Kidney epithelial cell (primary cell): ENCODE measurements around the gene OR56A5. TPM values are rescaled to one million over a fixed set of nuclear protein-coding genes. Genes with fewer than 3 reads are reported as not detected.

Experiments used
- DNase-seq: peaks from one replicate; pipeline ENCODE4 v3.0.0-alpha.2; 2010; ENCODE audit warnings: low read depth
- H3K27me3 ChIP-seq: 2 replicates; pipeline ENCODE4 v1.6.0; 2011; ENCODE audit warnings: low read length; ENCODE audit not compliant: control insufficient read depth, insufficient read depth
- H3K36me3 ChIP-seq: 2 replicates; pipeline ENCODE4 v1.5.1; 2011; ENCODE audit warnings: low read length; ENCODE audit not compliant: control insufficient read depth, insufficient read depth
- H3K4me3 ChIP-seq: 2 replicates; pipeline ENCODE4 v1.5.1; 2011; ENCODE audit warnings: low read depth, mild to moderate bottlenecking, control low read depth, low read length
- CTCF ChIP-seq: IDR thresholded peaks from 2 replicates; pipeline ENCODE4 v1.5.1; 2011; ENCODE audit warnings: mild to moderate bottlenecking, moderate library complexity, low read length, control low read depth, inconsistent platforms; ENCODE audit not compliant: insufficient read depth, poor library complexity, severe bottlenecking
- total RNA-seq: library from RNA; depleted of rRNA; stranded (reverse); fragments of >200 nt; gene quantifications from 2 replicates; pipeline ENCODE4 v1.2.3, GENCODE V29; 2015

The OR56A5 gene
- total RNA-seq, 1 donor from 2014 or later: not detected

- Histone ChIP-seq H3K36me3 (no peaks in the 10 kb centered on the region), H3K27me3 (no peaks in the 10 kb centered on the region), H3K4me3 (no peak overlapping the region)
- no peak for TF ChIP-seq CTCF
- DNase-seq: no peak
Measured at GRCh38 chr11:6002202-6002699, 34.0 kb upstream of the OR56A5 start.

GRCh38 chr11:5994791-5995190 lies 26.5 kb upstream of the OR56A5 start:
- no peak for TF ChIP-seq CTCF
- no peaks in the 10 kb centered on the region for H3K27me3 ChIP-seq
- no peak for DNase-seq
- no peaks in the 10 kb centered on the region for H3K36me3 ChIP-seq
- no peak overlapping the region for H3K4me3 ChIP-seq

- H3K27me3 ChIP-seq: no peaks in the 10 kb centered on the region
- H3K36me3 ChIP-seq: no peaks in the 10 kb centered on the region
- TF ChIP-seq CTCF: peak; percentile 65
- no peak for DNase-seq
- no peak overlapping the region for H3K4me3 ChIP-seq
Measured at GRCh38 chr11:5992604-5993251, 24.4 kb upstream of the OR56A5 start.

GRCh38 chr11:5992150-5992549 lies 23.9 kb upstream of the OR56A5 start:
- DNase-seq: no peak
- Histone ChIP-seq H3K36me3 (no peaks in the 10 kb centered on the region), H3K4me3 (no peak overlapping the region), H3K27me3 (no peaks in the 10 kb centered on the region)
- TF ChIP-seq CTCF: no peak

- no peak overlapping the region for H3K4me3 ChIP-seq
- TF ChIP-seq CTCF: no peak
- no peaks in the 10 kb centered on the region for H3K27me3 ChIP-seq
- H3K36me3 ChIP-seq: no peaks in the 10 kb centered on the region
- DNase-seq: no peak
Measured at GRCh38 chr11:5989203-5989602, 20.9 kb upstream of the OR56A5 start.

- H3K4me3 ChIP-seq: no peak within 1 kb of the TSS
- no peaks in the 10 kb centered on the region for H3K36me3 ChIP-seq
- DNase-seq: no peak
- TF ChIP-seq CTCF: no peak
- no peaks in the 10 kb centered on the region for H3K27me3 ChIP-seq
Measured at GRCh38 chr11:5986885-5987284, 18.6 kb upstream of the OR56A5 start, which contains the start of gene OR52L1. Gene OR52L1 (minus strand): TSS chr11:5986985. CDS start chr11:5986930, 55 bp downstream.
